Hepatocyte (in vitro differentiated cells): Measurements from ENCODE around the gene GDPD5.

ENCODE experiments used
- CTCF ChIP-seq: fragments of 200-600 bp; sonication (generic); IDR thresholded peaks from 2 replicates; pipeline ENCODE4 v1.5.1; 2016; ENCODE audit warnings: antibody characterized with exemption, mild to moderate bottlenecking; ENCODE audit not compliant: poor library complexity
- EZH2 ChIP-seq: fragments of 200-600 bp; sonication (generic); IDR thresholded peaks from 2 replicates; pipeline ENCODE4 v1.6.1; 2016; ENCODE audit warnings: antibody characterized with exemption, mild to moderate bottlenecking, borderline replicate concordance
- EZH2phosphoT487 ChIP-seq: fragments of 200-600 bp; sonication (generic); IDR thresholded peaks from one replicate; pipeline ENCODE4 v1.6.1; 2018; ENCODE audit warnings: antibody characterized with exemption, mild to moderate bottlenecking, low read depth, moderate library complexity; ENCODE audit not compliant: unreplicated experiment, severe bottlenecking

- TF ChIP-seq CTCF (no peak), EZH2 (no peak), EZH2phosphoT487 (no peak)
Observed at GRCh38 chr11:75421902-75422247, 103.9 kb downstream of the GDPD5 start.
